HuH-7.5 (cell line): ENCODE measurements around the gene OPCML.

ENCODE experiments used
- DNase-seq: peaks from one replicate; pipeline ENCODE4 v3.0.0; 2011; ENCODE audit warnings: low spot score

OPCML gene

DNA sequence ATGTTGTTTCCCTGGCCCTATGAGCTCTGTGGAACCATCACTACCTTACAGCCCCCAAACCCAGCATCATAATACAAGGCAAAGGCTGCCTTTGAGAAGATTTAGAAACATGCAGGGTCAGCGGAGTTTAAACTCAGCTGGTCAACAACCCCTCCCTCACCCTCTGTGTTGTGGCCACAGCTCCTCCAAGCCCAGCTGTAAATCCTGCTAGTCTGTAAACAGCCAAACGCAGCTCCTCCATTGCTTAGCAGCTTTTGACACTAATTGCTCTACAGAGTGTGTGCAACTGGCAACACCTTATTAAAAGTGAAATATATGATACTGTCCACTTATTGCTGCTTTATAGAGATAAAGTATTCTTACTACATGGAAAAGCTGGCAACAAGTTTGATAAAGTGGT lies 29.1 kb downstream of the OPCML start:
- DNase-seq = no peak

DNA sequence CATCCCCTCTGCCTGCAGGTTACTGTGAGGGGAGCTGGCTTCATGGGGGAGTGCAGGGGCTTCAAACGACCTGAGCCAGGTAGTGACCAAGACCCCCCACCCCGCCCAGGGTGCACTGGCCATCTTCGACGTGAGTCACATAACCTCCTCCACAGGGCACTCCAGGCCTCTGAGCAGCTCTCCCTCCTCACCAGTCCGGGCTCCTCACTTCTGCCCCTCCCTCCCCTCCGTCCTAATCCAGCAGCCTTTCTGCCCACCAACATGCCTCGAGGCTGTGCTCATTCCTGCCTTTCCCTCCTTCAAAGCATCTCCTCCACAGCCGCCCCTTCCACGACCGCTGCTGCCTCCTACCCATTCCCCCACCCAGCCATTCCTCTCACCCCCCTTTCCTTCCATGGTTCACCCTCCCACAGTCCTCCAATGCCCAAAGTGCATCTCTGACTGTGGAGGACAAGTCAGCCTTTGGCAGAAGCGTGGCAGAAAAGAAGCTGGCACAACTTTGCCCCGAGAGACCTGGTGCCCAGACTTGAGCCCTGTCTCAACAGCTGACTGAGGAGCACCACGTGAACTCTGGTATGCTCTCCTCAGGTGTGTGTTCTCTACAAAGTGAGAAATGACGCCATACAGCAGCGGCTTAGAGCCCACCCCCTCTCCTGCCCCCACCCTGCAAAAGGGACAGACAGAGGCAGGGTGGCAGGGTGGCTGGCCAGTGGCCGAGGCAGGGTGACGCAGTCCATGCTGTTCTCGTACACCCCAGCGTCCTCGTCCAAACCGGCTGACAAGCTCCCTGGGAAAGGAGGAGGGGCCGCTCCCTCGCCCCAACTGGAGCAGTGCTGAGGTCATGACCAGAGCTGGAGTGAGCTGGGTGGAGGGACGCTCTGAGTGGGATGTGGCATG lies 30.4 kb downstream of the OPCML start:
- DNase-seq = no peak

DNA sequence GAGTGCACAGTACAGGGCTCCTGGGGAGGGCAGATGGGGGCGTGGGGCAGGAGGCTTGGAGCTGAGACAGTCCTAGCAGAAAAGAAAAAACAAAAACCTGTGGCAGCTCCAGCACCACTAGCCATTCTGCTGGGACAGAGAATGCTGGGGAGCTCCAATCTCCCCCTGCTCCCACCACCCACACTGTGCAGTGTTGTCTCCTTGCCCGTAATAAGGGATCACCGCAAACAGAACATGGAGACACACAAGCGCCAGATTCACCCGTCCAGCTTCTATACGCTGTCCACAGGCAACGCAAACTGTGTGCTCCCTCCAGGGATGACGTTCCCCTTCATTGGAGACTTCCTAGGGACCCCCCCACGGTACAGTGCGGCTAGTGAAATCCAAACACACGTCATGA lies 31.4 kb downstream of the OPCML start:
- no peak for DNase-seq

GRCh38 chr11:133500435-133500834 lies 31.9 kb downstream of the OPCML start:
- no peak for DNase-seq

- DNase-seq = no peak
Measured at GRCh38 chr11:133498969-133499368, 33.3 kb downstream of the OPCML start.

- DNase-seq = no peak
Measured at GRCh38 chr11:133497477-133498140, 34.7 kb downstream of the OPCML start.

DNA sequence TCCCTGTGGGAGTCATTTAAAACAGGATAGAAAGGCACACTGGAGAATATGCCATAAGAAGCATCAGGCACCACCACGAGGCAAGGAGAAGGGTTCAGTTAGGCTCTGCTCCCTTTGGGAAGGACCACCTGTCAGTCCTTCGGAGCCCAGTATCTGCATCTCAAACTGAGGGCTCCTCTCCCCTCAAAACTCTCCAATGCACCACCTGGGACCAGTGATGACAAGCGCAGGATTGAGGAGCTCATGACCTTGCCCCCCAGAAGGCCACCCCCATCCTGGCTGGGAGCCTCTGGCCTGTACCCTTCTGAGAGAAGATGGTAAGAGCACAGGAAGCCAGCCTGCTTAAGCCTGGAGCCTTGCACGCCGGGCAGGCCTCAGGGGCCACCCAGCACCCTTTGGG lies 39.4 kb downstream of the OPCML start:
- DNase-seq = no peak

DNA sequence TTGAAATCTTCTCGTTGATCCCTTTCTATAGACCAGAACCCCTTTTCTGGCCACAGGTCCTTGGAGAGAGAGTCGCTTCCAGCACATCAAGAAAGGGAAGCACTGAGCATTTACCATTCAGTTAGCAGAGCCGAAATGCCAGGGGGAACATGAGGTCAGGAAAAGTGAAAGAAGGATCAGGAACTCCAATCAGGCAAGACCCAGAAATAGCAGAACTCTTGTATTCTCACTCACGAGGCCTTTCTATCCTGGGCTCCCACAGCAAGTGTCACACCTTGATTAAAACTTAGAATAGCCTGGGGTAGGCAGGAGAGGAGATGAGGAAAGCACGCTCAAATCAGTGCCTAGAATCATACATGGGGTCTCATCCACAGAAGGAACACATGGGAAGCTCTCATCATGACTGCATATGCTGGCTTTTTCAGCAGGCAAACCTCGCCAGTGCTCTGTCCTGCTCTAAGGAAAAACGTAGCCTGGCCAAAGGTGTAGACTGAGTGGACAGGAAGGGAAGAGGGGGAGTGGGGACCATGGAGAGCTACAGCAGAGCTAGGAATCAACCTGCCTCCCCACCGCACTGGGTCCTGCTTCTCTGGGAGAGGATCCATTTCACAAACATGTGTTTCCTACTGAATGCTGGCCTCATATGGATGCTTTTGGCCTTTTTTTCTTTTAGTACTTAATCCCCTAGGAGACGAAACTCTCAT lies 40.5 kb downstream of the OPCML start:
- DNase-seq = no peak

GRCh38 chr11:133480722-133481121 lies 51.6 kb downstream of the OPCML start:
- DNase-seq = no peak

- no peak for DNase-seq
Measured at GRCh38 chr11:133479209-133479608, 53.1 kb downstream of the OPCML start.

GRCh38 chr11:133477251-133477625 lies 55.1 kb downstream of the OPCML start:
- no peak for DNase-seq

- DNase-seq = no peak
Measured at GRCh38 chr11:133476570-133477250, 55.6 kb downstream of the OPCML start.

GRCh38 chr11:133474461-133474860 lies 57.8 kb downstream of the OPCML start:
- DNase-seq = no peak

- no peak for DNase-seq
Measured at GRCh38 chr11:133467686-133468085, 64.6 kb downstream of the OPCML start.

GRCh38 chr11:133443206-133443747 lies 89.0 kb downstream of the OPCML start:
- no peak for DNase-seq

DNA sequence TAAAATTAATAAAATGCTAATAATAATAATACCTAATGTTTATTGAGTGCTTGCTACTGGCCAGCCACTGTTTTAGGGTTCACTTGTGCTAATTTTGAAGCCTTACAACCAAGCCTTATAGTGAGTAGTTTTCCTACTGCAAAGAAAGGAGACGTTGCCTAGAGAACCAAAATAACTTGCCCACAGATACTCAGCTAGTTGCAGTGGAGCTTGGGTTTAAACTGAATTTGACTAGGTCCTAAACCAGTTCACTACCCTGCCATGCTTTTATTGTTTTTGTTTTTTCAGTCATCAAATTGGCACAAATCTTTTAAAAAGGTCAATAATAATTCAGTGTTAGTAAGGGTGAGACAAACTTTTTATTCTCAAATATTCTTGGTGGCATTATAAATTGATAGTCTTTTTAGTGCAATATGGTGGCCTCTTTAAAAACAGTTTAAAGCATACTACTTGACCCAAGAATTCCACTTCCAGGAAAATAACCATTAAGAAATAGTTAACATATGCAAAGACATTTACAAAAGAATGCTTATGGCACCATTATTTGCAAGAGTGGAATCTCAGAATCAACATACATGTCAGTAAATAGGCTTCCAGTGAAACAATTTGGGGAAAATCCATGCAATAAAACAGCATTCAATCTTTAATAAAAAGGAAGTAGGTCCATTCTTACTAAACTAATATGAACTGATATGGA lies 90.2 kb downstream of the OPCML start:
- no peak for DNase-seq

GRCh38 chr11:133425992-133426391 lies 106.3 kb downstream of the OPCML start:
- no peak for DNase-seq

GRCh38 chr11:133425245-133425644 lies 107.1 kb downstream of the OPCML start:
- DNase-seq = no peak

DNA sequence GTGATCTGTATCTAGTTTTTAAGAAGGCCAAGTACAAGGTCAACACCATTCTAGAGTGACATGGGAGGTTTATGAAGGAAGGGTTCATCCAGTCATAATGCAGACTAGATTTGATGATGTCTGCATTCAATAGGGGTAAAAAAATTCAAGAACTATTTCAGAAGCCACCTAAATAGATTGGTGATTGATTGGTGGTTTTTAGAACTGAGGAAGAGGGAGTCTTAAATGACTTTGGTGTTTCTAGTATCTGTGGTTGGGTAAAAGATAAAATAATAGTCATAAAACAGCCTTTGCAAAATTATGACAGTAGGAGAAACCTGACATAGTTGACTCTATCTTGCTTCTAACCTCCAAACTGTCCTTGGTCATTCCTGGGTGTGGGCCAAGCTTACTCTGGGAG lies 114.1 kb downstream of the OPCML start:
- no peak for DNase-seq

DNA sequence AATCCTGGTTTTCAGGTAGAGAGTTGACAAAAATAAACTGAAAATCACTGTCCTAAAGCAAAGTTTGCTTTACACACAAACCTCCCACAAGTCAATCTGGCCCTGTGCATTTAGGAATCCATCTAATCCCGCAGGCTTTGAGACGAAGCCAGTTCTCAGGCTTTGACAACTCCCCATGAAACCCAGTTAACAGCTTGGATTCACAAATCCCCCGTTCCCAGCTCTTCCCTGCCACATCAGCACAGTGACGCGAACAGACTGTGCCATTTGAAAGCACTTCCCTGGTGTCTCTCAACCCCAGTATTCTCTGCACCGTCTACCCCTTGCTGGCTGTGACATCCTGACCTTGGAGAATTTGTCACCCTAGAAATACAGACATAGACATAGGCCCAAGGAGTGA lies 117.8 kb downstream of the OPCML start:
- DNase-seq = no peak

DNA sequence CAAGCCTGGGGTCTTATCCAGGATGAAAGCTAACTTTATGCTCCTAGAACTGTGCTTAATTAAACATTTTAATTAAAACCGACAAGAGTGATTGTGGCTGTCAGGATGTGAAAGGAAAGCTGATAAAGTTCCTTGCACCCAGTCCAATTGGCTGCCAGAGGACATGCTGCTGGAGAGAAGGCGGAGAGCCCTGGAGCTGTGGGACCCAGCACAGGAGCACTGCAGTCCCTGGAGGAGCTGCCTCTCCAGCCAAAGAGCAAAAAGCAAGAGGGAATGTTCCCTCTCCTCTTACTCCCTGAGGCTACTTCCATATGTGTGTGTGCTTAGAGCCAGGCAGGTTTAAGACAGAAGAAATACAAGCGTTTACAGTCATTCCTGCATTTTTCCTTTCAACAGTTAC lies 118.6 kb downstream of the OPCML start:
- no peak for DNase-seq

DNA sequence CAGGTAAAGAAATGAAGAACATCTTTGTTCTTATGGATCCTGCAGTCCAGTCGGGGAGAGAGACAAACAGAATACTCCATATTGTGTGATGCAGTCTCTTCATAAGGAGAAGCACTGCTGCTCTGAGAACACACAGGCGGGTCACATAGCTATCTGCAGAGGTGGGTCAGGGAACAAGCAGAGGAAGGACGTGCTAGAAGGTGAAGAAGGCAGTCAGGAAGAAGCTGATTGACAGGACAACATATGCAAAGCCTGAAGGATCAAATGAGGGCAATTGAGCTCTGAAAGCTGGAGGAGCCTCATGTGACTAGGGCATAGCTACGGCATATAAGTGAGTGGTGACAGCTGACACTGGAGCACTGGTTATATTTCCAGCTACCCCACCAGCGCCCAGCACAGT lies 122.5 kb downstream of the OPCML start:
- DNase-seq = no peak
